Activated T-cell treated with anti-CD3 and anti-CD28 coated beads, Interleukin-2, amount 50 U/mL, for 24 hours (primary cell): Measurements from ENCODE around the gene CRABP2.

Source experiments
- DNase-seq: peaks from one replicate; pipeline ENCODE4 v3.0.0-alpha.2; 2020
- H3K27ac Mint-ChIP-seq: 2 replicates; pipeline ENCODE4 v1.8.0; 2020; ENCODE audit warnings: mild to moderate bottlenecking, mixed read lengths
- H3K27me3 Mint-ChIP-seq: 2 replicates; pipeline ENCODE4 v1.8.0; 2020; ENCODE audit warnings: mixed read lengths
- H3K36me3 Mint-ChIP-seq: 2 replicates; pipeline ENCODE4 v1.8.0; 2020; ENCODE audit warnings: low read depth, mixed read lengths
- H3K4me1 Mint-ChIP-seq: 2 replicates; pipeline ENCODE4 v1.8.0; 2020; ENCODE audit warnings: low read depth, mixed read lengths
- H3K4me3 Mint-ChIP-seq: 2 replicates; pipeline ENCODE4 v1.8.0; 2020; ENCODE audit warnings: mild to moderate bottlenecking, moderate library complexity, mixed read lengths
- H3K9me3 Mint-ChIP-seq: 2 replicates; pipeline ENCODE4 v1.8.0; 2020; ENCODE audit warnings: mixed read lengths

Gene CRABP2

GRCh38 chr1:156677616-156678596 lies 27.5 kb downstream of the CRABP2 start:
- Mint-ChIP-seq H3K36me3 (no peaks in the 10 kb centered on the region), H3K27ac (no peak overlapping the region), H3K27me3 (peaks cover 75% of the 10 kb centered on the region), H3K9me3 (no peaks in the 10 kb centered on the region), H3K4me1 (peaks cover 14% of the 10 kb centered on the region), H3K4me3 (no peak overlapping the region)
- DNase-seq = peak; percentile 60

GRCh38 chr1:156676820-156677615 lies 28.4 kb downstream of the CRABP2 start, which contains the start of gene NES:
Gene NES, minus strand, starts transcription at chr1:156677407. Its CDS starts 143 bp downstream, at chr1:156677264.
- Mint-ChIP-seq H3K27ac (no peak within 1 kb of the TSS), H3K9me3 (no peaks in the 10 kb centered on the region), H3K4me1 (peaks cover 14% of the 10 kb centered on the region), H3K4me3 (peak within 1 kb of the TSS; percentile 40), H3K27me3 (peaks cover 71% of the 10 kb centered on the region), H3K36me3 (no peaks in the 10 kb centered on the region)
- peak; percentile 35 for DNase-seq

GRCh38 chr1:156676114-156676819 lies 29.1 kb downstream of the CRABP2 start:
- peaks cover 14% of the 10 kb centered on the region for H3K4me1 Mint-ChIP-seq
- no peak overlapping the region for H3K27ac Mint-ChIP-seq
- no peak overlapping the region for H3K4me3 Mint-ChIP-seq
- H3K9me3 Mint-ChIP-seq = no peaks in the 10 kb centered on the region
- DNase-seq = no peak
- H3K36me3 Mint-ChIP-seq = no peaks in the 10 kb centered on the region
- H3K27me3 Mint-ChIP-seq = peaks cover 65% of the 10 kb centered on the region

- peaks cover 60% of the 10 kb centered on the region for H3K27me3 Mint-ChIP-seq
- DNase-seq = no peak
- H3K4me1 Mint-ChIP-seq = peaks cover 14% of the 10 kb centered on the region
- H3K27ac Mint-ChIP-seq = no peak overlapping the region
- H3K4me3 Mint-ChIP-seq = no peak overlapping the region
- H3K36me3 Mint-ChIP-seq = no peaks in the 10 kb centered on the region
- no peaks in the 10 kb centered on the region for H3K9me3 Mint-ChIP-seq
Measured at GRCh38 chr1:156675210-156676113, 29.9 kb downstream of the CRABP2 start.

- Mint-ChIP-seq H3K27me3 (peaks cover 43% of the 10 kb centered on the region), H3K4me3 (no peak overlapping the region), H3K36me3 (no peaks in the 10 kb centered on the region), H3K4me1 (peaks cover 14% of the 10 kb centered on the region), H3K27ac (no peak overlapping the region), H3K9me3 (no peaks in the 10 kb centered on the region)
- no peak for DNase-seq
Measured at GRCh38 chr1:156673387-156674121, 31.8 kb downstream of the CRABP2 start.

GRCh38 chr1:156671804-156672203 lies 33.6 kb downstream of the CRABP2 start:
- H3K27ac Mint-ChIP-seq = no peak overlapping the region
- H3K27me3 Mint-ChIP-seq = peaks cover 25% of the 10 kb centered on the region
- no peak overlapping the region for H3K4me3 Mint-ChIP-seq
- no peaks in the 10 kb centered on the region for H3K36me3 Mint-ChIP-seq
- H3K9me3 Mint-ChIP-seq = no peaks in the 10 kb centered on the region
- DNase-seq = no peak
- H3K4me1 Mint-ChIP-seq = no peaks in the 10 kb centered on the region

GRCh38 chr1:156670791-156671190 lies 34.6 kb downstream of the CRABP2 start:
- H3K27me3 Mint-ChIP-seq = peaks cover 20% of the 10 kb centered on the region
- no peak overlapping the region for H3K27ac Mint-ChIP-seq
- H3K9me3 Mint-ChIP-seq = no peaks in the 10 kb centered on the region
- no peak overlapping the region for H3K4me3 Mint-ChIP-seq
- no peak for DNase-seq
- H3K36me3 Mint-ChIP-seq = no peaks in the 10 kb centered on the region
- no peaks in the 10 kb centered on the region for H3K4me1 Mint-ChIP-seq

GRCh38 chr1:156670359-156670758 lies 35.0 kb downstream of the CRABP2 start:
- Mint-ChIP-seq H3K36me3 (no peaks in the 10 kb centered on the region), H3K27ac (no peak overlapping the region), H3K4me1 (no peaks in the 10 kb centered on the region), H3K9me3 (no peaks in the 10 kb centered on the region), H3K4me3 (no peak overlapping the region), H3K27me3 (peaks cover 16% of the 10 kb centered on the region)
- DNase-seq = no peak

- no peak for DNase-seq
- Mint-ChIP-seq H3K27ac (no peak overlapping the region), H3K9me3 (no peaks in the 10 kb centered on the region), H3K4me1 (no peaks in the 10 kb centered on the region), H3K27me3 (peaks cover 11% of the 10 kb centered on the region), H3K4me3 (no peak overlapping the region), H3K36me3 (no peaks in the 10 kb centered on the region)
Measured at GRCh38 chr1:156669794-156670193, 35.6 kb downstream of the CRABP2 start.

- H3K9me3 Mint-ChIP-seq = no peaks in the 10 kb centered on the region
- no peaks in the 10 kb centered on the region for H3K4me1 Mint-ChIP-seq
- DNase-seq = no peak
- no peaks in the 10 kb centered on the region for H3K36me3 Mint-ChIP-seq
- H3K27me3 Mint-ChIP-seq = peaks cover 5% of the 10 kb centered on the region
- no peak overlapping the region for H3K4me3 Mint-ChIP-seq
- no peak overlapping the region for H3K27ac Mint-ChIP-seq
Measured at GRCh38 chr1:156668801-156669637, 36.4 kb downstream of the CRABP2 start.

- no peak overlapping the region for H3K4me3 Mint-ChIP-seq
- H3K4me1 Mint-ChIP-seq = no peaks in the 10 kb centered on the region
- no peaks in the 10 kb centered on the region for H3K36me3 Mint-ChIP-seq
Measured at GRCh38 chr1:156667968-156668709, 37.2 kb downstream of the CRABP2 start.

GRCh38 chr1:156667610-156667967 lies 37.8 kb downstream of the CRABP2 start:
- Mint-ChIP-seq H3K36me3 (no peaks in the 10 kb centered on the region), H3K4me1 (peaks cover 3% of the 10 kb centered on the region), H3K27ac (no peak overlapping the region), H3K4me3 (no peak overlapping the region), H3K9me3 (no peaks in the 10 kb centered on the region), H3K27me3 (peaks cover 5% of the 10 kb centered on the region)
- DNase-seq = no peak

More at GRCh38 chr1:156667968-156668709, 37.2 kb downstream of the CRABP2 start:
- Mint-ChIP-seq H3K27me3 (peaks cover 5% of the 10 kb centered on the region), H3K27ac (no peak overlapping the region), H3K9me3 (no peaks in the 10 kb centered on the region)
- DNase-seq = no peak
